PFSK-1 (cell line): ENCODE measurements around the gene NEU3.

Experiments used
- FOXP2 ChIP-seq: optimal IDR thresholded peaks from 2 replicates; pipeline ENCODE3; 2011; ENCODE audit warnings: borderline replicate concordance, control low read depth, inconsistent platforms; ENCODE audit not compliant: insufficient read depth; ENCODE audit errors: extremely low read length, extremely low read depth
- POLR2AphosphoS5 ChIP-seq: IDR thresholded peaks from 2 replicates; pipeline ENCODE4 v1.6.1; 2012; ENCODE audit warnings: low read depth, mild to moderate bottlenecking, control low read depth, low read length, moderate library complexity
- SIN3A ChIP-seq: IDR thresholded peaks from 2 replicates; pipeline ENCODE4 v1.6.1; 2012; ENCODE audit warnings: mild to moderate bottlenecking, low read length, moderate library complexity, borderline replicate concordance; ENCODE audit not compliant: insufficient read depth
- TAF1 ChIP-seq: IDR thresholded peaks from 2 replicates; pipeline ENCODE4 v1.6.1; 2012; ENCODE audit warnings: low read length, control low read depth, borderline replicate concordance; ENCODE audit not compliant: insufficient read depth
- TF ChIP-seq, protein P1 (sequence below), 2 experiments: IDR thresholded peaks; 2 replicates each; pipeline versions ENCODE4 v1.6.1 to v1.8.0; 2011 to 2012; ENCODE audit warnings: low read depth in 2 of 2, low read length in 2 of 2, control low read depth in 1 of 2, inconsistent platforms in 1 of 2, mild to moderate bottlenecking in 1 of 2, moderate library complexity in 1 of 2; ENCODE audit not compliant: insufficient read depth in 1 of 2

Gene NEU3

DNA sequence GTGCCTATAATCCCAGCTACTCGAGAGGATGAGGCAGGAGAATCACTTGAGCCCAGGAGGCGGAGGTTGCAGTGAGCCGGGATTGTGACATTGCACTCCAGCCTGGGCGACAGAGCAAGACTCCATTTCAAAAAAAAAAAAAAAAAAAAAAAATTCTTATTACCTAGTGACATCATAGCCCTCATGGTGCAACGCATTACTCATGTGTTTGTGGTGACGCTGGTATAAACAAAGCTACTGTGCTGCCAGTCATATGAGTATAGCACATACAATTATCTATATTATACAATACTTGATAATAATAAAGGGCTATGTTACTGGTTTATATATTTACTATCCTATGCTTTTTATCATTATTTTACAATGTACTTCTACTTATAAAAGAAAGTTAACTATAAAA lies 66.8 kb downstream of the NEU3 start:
- TF ChIP-seq TAF1, result no peak
- TF ChIP-seq SIN3A, result no peak
- no peak for TF ChIP-seq POLR2AphosphoS5
- no peak for TF ChIP-seq FOXP2
- TF ChIP-seq, protein P1, sequence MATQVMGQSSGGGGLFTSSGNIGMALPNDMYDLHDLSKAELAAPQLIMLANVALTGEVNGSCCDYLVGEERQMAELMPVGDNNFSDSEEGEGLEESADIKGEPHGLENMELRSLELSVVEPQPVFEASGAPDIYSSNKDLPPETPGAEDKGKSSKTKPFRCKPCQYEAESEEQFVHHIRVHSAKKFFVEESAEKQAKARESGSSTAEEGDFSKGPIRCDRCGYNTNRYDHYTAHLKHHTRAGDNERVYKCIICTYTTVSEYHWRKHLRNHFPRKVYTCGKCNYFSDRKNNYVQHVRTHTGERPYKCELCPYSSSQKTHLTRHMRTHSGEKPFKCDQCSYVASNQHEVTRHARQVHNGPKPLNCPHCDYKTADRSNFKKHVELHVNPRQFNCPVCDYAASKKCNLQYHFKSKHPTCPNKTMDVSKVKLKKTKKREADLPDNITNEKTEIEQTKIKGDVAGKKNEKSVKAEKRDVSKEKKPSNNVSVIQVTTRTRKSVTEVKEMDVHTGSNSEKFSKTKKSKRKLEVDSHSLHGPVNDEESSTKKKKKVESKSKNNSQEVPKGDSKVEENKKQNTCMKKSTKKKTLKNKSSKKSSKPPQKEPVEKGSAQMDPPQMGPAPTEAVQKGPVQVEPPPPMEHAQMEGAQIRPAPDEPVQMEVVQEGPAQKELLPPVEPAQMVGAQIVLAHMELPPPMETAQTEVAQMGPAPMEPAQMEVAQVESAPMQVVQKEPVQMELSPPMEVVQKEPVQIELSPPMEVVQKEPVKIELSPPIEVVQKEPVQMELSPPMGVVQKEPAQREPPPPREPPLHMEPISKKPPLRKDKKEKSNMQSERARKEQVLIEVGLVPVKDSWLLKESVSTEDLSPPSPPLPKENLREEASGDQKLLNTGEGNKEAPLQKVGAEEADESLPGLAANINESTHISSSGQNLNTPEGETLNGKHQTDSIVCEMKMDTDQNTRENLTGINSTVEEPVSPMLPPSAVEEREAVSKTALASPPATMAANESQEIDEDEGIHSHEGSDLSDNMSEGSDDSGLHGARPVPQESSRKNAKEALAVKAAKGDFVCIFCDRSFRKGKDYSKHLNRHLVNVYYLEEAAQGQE (IDR thresholded peaks at IDR 0.05; ENCODE audit: insufficient read depth in 1 of 2, low read depth in 2 of 2, low read length in 2 of 2), result no peak

DNA sequence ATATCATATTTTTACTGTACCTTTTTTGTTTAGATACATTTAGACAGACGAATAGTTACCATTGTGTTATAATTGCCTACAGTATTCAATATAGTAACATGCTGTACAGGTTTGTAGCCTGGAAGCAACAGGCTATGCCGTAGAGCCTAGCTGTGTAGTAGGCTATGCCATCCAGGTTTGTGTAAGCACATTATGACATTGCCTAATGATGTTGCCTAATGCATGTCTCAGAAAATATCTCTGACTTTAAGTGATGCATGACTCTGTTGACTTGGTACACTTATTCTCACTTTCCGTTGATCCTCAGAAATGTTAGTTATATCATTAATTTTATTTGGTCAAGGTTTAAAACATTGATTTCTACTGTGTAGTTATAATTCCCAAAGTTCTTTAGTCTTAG lies 68.1 kb downstream of the NEU3 start:
- no peak for TF ChIP-seq SIN3A
- TF ChIP-seq TAF1, result no peak
- TF ChIP-seq FOXP2, result no peak
- no peak for TF ChIP-seq POLR2AphosphoS5
- TF ChIP-seq, protein P1 (IDR thresholded peaks at IDR 0.05; ENCODE audit: insufficient read depth in 1 of 2, low read depth in 2 of 2, low read length in 2 of 2), result no peak

DNA sequence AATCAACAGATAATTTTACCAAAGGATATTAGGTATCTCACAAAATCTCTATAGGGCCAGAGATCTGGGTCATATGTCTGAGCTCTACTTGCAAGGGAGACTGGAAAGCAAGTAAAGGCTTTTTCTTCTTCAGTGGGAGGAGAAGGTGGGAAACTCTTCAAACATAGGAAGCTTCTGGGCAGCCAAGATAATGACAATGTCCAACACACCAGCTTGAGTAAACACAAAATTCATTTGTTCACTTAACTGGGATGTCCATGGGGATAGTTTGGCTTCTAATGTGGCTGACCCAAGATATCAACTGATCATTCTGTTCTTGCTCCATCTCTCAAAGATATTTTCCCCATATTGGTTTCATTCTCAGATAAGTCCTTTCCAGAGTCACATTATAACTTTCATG lies 70.6 kb downstream of the NEU3 start:
- TF ChIP-seq, protein P1 (IDR thresholded peaks at IDR 0.05; ENCODE audit: insufficient read depth in 1 of 2, low read depth in 2 of 2, low read length in 2 of 2), result no peak

DNA sequence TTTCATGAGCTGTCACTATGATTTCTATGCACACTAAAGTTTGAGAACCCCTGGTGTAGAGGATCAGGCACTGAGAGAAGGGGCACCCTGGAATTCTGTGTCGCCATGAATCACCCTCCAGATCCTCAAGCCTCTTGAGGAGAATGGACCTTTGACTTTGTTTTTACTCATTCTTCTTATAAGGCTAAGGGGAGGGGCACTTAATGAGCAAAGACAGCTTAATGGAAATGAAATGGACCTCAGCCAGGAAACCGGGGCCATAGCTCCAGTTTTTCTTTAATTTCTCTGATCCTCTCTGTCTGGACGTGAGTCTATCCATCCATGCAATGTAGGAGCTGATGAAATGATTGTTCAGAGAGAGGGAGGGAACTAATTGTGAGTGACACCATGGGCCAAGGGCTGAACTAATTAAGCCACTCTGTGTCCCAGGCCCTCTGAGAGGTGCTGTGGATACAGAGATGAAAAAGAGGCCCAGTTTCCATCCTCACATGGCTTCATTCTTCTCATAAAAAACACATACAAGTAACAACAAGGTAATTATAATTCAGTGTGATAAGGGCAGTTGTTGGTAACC lies 75.1 kb downstream of the NEU3 start:
- no peak for TF ChIP-seq POLR2AphosphoS5
- no peak for TF ChIP-seq FOXP2
- TF ChIP-seq, protein P1 (IDR thresholded peaks at IDR 0.05; ENCODE audit: insufficient read depth in 1 of 2, low read depth in 2 of 2, low read length in 2 of 2), result no peak
- TF ChIP-seq SIN3A, result no peak
- TF ChIP-seq TAF1, result no peak

DNA sequence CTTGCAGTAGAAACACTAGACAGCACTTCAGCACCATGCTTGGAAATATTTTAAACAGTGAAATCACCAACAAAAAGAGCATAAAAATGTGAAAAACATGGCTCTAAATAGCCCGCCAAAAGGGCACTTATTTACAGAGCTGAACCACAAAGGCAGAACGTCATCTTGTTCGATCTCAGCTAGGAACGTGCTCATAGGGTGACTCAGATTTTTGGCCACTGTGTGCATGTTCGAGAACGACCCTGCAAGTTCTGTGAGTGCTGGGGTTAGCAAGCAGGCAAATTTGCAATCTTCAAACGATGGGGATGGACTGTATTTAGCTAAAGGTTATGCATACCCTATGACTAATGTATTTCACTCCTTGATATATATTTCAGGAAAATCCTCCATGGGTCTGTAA lies 77.3 kb downstream of the NEU3 start:
- TF ChIP-seq POLR2AphosphoS5 (no peak), SIN3A (no peak), FOXP2 (no peak), TAF1 (no peak)
- TF ChIP-seq, protein P1 (IDR thresholded peaks at IDR 0.05; ENCODE audit: insufficient read depth in 1 of 2, low read depth in 2 of 2, low read length in 2 of 2), result no peak
